Measurements from ENCODE around the gene GBX1. TPM values are rescaled to one million over a fixed set of nuclear protein-coding genes. Genes with fewer than 3 reads are reported as not detected.

GBX1 gene
- total RNA-seq, 2 experiments from 2014 or later, result not detected

DNA sequence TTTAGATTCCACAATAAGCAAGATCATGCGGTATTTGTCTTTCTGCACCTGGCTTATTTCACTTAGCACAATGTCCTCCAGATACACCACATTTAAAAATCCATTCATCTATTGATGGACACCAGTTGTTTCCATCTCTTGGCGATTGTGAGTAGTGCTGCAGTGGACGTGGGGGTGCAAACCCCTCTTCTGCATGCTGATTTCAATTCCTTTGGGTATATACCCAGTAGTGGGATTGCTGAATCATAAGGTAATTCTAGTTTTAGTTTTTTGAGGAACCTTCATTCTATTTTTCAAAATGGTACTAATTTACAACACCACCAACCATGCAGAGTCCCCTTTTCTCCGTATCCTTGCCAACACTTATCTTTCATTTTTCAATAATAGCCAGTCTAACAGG, 21.5 kb upstream of the GBX1 start:
- Mint-ChIP-seq H3K4me1 (ENCODE audit: low read depth) (no peaks in the 10 kb centered on the region), H3K27ac (no peak overlapping the region), H3K36me3 (ENCODE audit: low read depth) (no peaks in the 10 kb centered on the region), H3K27me3 (no peaks in the 10 kb centered on the region), H3K4me3 (no peak overlapping the region), H3K9me3 (no peaks in the 10 kb centered on the region)
- ChIA-PET POLR2A (no interaction called here), CTCF (no interaction called here)
- DNase-seq, result no peak
- no peak for ATAC-seq
- intact Hi-C loops (cut with micrococcal nuclease), result no loop called here
- no peak for TF ChIP-seq CTCF (IDR thresholded peaks at IDR 0.05)

DNA sequence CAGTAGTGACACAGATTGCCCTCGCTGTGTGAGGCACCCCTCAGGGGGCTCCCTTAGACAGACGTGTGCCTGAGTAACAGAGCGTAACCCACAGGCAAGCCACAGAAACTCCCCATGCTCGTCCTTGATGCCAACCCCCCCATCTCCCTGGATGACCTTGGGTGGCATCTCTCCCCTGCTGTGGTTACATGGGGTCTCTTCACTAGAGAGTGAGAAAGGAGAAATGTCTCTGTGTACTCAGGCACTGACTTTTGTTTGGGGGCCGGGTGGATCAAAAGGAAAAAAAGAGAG, 20.7 kb upstream of the GBX1 start:
- TF ChIP-seq CTCF (IDR thresholded peaks at IDR 0.05), result no peak
- intact Hi-C loops (cut with micrococcal nuclease), result no loop called here
- no peak for ATAC-seq
- Mint-ChIP-seq H3K27me3 (no peaks in the 10 kb centered on the region), H3K4me1 (ENCODE audit: low read depth) (no peaks in the 10 kb centered on the region), H3K27ac (no peak overlapping the region), H3K36me3 (ENCODE audit: low read depth) (no peaks in the 10 kb centered on the region), H3K4me3 (no peak overlapping the region), H3K9me3 (no peaks in the 10 kb centered on the region)
- ChIA-PET POLR2A (interaction anchor here (0.6 kb wide), 1 partner anchor 1388 kb away, joined by 3 read pairs; no protein-coding TSS in a partner anchor), CTCF (interaction anchor here (0.8 to 1.3 kb wide), 2 partner anchors 22 to 56 kb away, joined by 3 read pairs; no protein-coding TSS in a partner anchor)
- no peak for DNase-seq

DNA sequence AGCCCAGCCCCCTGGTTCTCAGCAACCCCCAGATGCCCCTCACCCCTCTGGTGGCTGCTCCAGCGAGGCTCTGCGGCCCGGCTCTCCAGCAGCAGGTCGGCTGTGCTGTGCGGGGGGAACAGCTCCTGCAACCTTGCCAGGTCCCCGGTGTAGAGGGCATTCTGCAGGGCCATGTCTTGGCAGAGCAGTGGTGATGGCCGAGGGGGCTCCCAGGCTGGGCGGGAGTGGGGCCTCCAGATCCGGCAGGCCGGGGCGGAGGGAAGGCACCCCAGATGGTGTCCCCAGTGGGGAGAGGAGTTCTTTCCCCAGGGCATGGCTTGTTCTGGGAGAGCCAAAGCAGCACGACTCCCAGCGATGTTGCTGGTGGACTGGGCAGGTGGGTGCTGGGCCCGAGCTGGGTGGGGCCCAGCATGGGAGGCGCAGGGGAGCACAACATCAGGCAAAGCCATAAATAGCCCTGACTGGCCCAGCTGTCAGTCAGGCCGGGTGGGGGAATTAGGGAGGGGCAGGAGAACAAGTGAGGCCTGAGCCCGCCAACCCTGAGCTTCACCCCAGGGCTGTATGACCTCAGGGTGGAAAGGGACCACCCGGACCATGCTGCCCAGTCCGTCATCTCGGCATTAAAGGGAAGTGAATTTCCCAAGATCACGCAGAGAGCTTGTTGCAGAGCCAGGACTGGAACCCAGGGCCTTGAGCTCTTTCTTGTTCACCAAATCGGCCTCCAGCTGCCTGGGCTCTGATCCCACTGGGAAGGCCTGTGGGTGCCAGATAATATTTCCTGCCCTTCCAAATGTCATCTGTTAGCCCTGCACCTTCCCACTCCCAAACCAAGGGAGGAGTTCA, 20.1 kb upstream of the GBX1 start:
- Mint-ChIP-seq H3K4me1 (ENCODE audit: low read depth) (no peaks in the 10 kb centered on the region), H3K36me3 (ENCODE audit: low read depth) (no peaks in the 10 kb centered on the region), H3K27ac (no peak overlapping the region), H3K4me3 (no peak overlapping the region), H3K9me3 (no peaks in the 10 kb centered on the region), H3K27me3 (no peaks in the 10 kb centered on the region)
- no peak for TF ChIP-seq CTCF (IDR thresholded peaks at IDR 0.05)
- ChIA-PET CTCF (interaction anchor here (0.8 to 1.3 kb wide), 2 partner anchors 22 to 57 kb away, joined by 3 read pairs; no protein-coding TSS in a partner anchor), POLR2A (interaction anchor here (0.6 to 1.0 kb wide), 2 partner anchors 9 to 1387 kb away, joined by 3 read pairs; no protein-coding TSS in a partner anchor)
- no peak for DNase-seq
- intact Hi-C loops (cut with micrococcal nuclease), result no loop called here
- no peak for ATAC-seq

GRCh38 chr7:151186640-151187408, 19.3 kb upstream of the GBX1 start, which contains the start of gene ASB10:
Gene ASB10, minus strand, starts transcription at chr7:151187250. Its CDS starts 120 bp downstream, at chr7:151187130.
- ATAC-seq, result no peak
- no peak for DNase-seq
- H3K4me1 Mint-ChIP-seq (ENCODE audit: low read depth), result no peaks in the 10 kb centered on the region
- H3K27me3 Mint-ChIP-seq, result peaks cover 2% of the 10 kb centered on the region
- intact Hi-C loops (cut with micrococcal nuclease), result no loop called here
- H3K36me3 Mint-ChIP-seq (ENCODE audit: low read depth), result no peaks in the 10 kb centered on the region
- TF ChIP-seq CTCF (IDR thresholded peaks at IDR 0.05), result no peak
- H3K9me3 Mint-ChIP-seq, result no peaks in the 10 kb centered on the region
- POLR2A ChIA-PET, result interaction anchor here (1.0 kb wide), 1 partner anchor 8 kb away, joined by 3 read pairs; no protein-coding TSS in a partner anchor
- CTCF ChIA-PET, result interaction anchor here (1.3 kb wide), 1 partner anchor 21 kb away, joined by 3 read pairs; no protein-coding TSS in a partner anchor
- H3K27ac Mint-ChIP-seq, result no peak within 1 kb of the TSS
- no peak within 1 kb of the TSS for H3K4me3 Mint-ChIP-seq
